Activated CD4-positive, alpha-beta T cell treated with anti-CD3 and anti-CD28 coated beads, Interleukin-2, amount 10 ng/mL, durations not matched to agents 24 days and 14 days (primary cell): ENCODE measurements around the gene SLX4IP. TPM values are rescaled to one million over a fixed set of nuclear protein-coding genes. Genes with fewer than 3 reads are reported as not detected.

Experiments used
- DNase-seq: peaks from one replicate; pipeline ENCODE4 v3.0.0; 2022
- H3K27ac Mint-ChIP-seq: one replicate; pipeline ENCODE4 v1.8.0; 2022; ENCODE audit warnings: mild to moderate bottlenecking, mixed read lengths
- H3K27me3 Mint-ChIP-seq: one replicate; pipeline ENCODE4 v1.8.0; 2022; ENCODE audit warnings: mixed read lengths
- H3K36me3 Mint-ChIP-seq: one replicate; pipeline ENCODE4 v1.8.0; 2022; ENCODE audit warnings: low read depth, mild to moderate bottlenecking, mixed read lengths
- H3K4me1 Mint-ChIP-seq: one replicate; pipeline ENCODE4 v1.8.0; 2021; ENCODE audit warnings: mixed read lengths
- H3K4me3 Mint-ChIP-seq: one replicate; pipeline ENCODE4 v1.8.0; 2022; ENCODE audit warnings: mild to moderate bottlenecking, moderate library complexity, mixed read lengths
- H3K9me3 Mint-ChIP-seq: one replicate; pipeline ENCODE4 v1.8.0; 2021; ENCODE audit warnings: mixed read lengths
- intact Hi-C: fragments of 100-400 bp; cut with micrococcal nuclease; formaldehyde crosslinking; loops from one replicate; pipeline ENCODE4 v1.15.1; 2023
- total RNA-seq: library from RNA; stranded (reverse); gene quantifications from 2 replicates; pipeline ENCODE4 v1.2.3, GENCODE V29; 2022

The SLX4IP gene
- total RNA-seq, 1 donor from 2014 or later: 6.6 TPM

GRCh38 chr20:10498200-10498599 lies 63.1 kb downstream of the SLX4IP start:
- Mint-ChIP-seq H3K27me3 (no peaks in the 10 kb centered on the region), H3K4me1 (peaks cover 36% of the 10 kb centered on the region), H3K27ac (no peak overlapping the region), H3K9me3 (no peaks in the 10 kb centered on the region), H3K36me3 (no peaks in the 10 kb centered on the region), H3K4me3 (no peak overlapping the region)
- peak; percentile 49 for DNase-seq
- intact Hi-C loops: no loop called here

- H3K27me3 Mint-ChIP-seq: no peaks in the 10 kb centered on the region
- H3K36me3 Mint-ChIP-seq: no peaks in the 10 kb centered on the region
- peak; percentile 74 for DNase-seq
- peak overlapping the region; percentile 85 for H3K27ac Mint-ChIP-seq
- peaks cover 28% of the 10 kb centered on the region for H3K4me1 Mint-ChIP-seq
- intact Hi-C loops: no loop called here
- H3K9me3 Mint-ChIP-seq: no peaks in the 10 kb centered on the region
- peak overlapping the region; percentile 86 for H3K4me3 Mint-ChIP-seq
These were observed 66.3 kb downstream of the SLX4IP start for GRCh38 chr20:10501402-10501801.

- H3K27ac Mint-ChIP-seq: peak overlapping the region; percentile 85
- DNase-seq: peak; percentile 68
- no peaks in the 10 kb centered on the region for H3K36me3 Mint-ChIP-seq
- intact Hi-C loops: no loop called here
- H3K27me3 Mint-ChIP-seq: no peaks in the 10 kb centered on the region
- H3K4me1 Mint-ChIP-seq: peaks cover 28% of the 10 kb centered on the region
- peak overlapping the region; percentile 86 for H3K4me3 Mint-ChIP-seq
- H3K9me3 Mint-ChIP-seq: no peaks in the 10 kb centered on the region
These were observed 67.0 kb downstream of the SLX4IP start for GRCh38 chr20:10502098-10502526.

- H3K27ac Mint-ChIP-seq: no peak overlapping the region
- H3K27me3 Mint-ChIP-seq: no peaks in the 10 kb centered on the region
- peaks cover 29% of the 10 kb centered on the region for H3K4me1 Mint-ChIP-seq
- no peak overlapping the region for H3K4me3 Mint-ChIP-seq
- no peak for DNase-seq
- intact Hi-C loops: no loop called here
- H3K36me3 Mint-ChIP-seq: no peaks in the 10 kb centered on the region
- H3K9me3 Mint-ChIP-seq: no peaks in the 10 kb centered on the region
These were observed 69.5 kb downstream of the SLX4IP start for GRCh38 chr20:10504608-10504993.

GRCh38 chr20:10504994-10505730 lies 70.1 kb downstream of the SLX4IP start:
- Mint-ChIP-seq H3K4me3 (no peak overlapping the region), H3K27me3 (no peaks in the 10 kb centered on the region), H3K36me3 (no peaks in the 10 kb centered on the region), H3K27ac (no peak overlapping the region), H3K4me1 (peaks cover 27% of the 10 kb centered on the region), H3K9me3 (no peaks in the 10 kb centered on the region)
- DNase-seq: no peak
- intact Hi-C loops: no loop called here

- Mint-ChIP-seq H3K4me3 (no peak overlapping the region), H3K27ac (no peak overlapping the region), H3K36me3 (no peaks in the 10 kb centered on the region), H3K27me3 (no peaks in the 10 kb centered on the region), H3K4me1 (peaks cover 25% of the 10 kb centered on the region), H3K9me3 (no peaks in the 10 kb centered on the region)
- intact Hi-C loops: no loop called here
- no peak for DNase-seq
These were observed 70.7 kb downstream of the SLX4IP start for GRCh38 chr20:10505827-10506226.

GRCh38 chr20:10507052-10507451 lies 71.9 kb downstream of the SLX4IP start:
- no peaks in the 10 kb centered on the region for H3K9me3 Mint-ChIP-seq

GRCh38 chr20:10508060-10508459 lies 73.0 kb downstream of the SLX4IP start:
- Mint-ChIP-seq H3K27me3 (no peaks in the 10 kb centered on the region), H3K9me3 (no peaks in the 10 kb centered on the region), H3K4me1 (peaks cover 18% of the 10 kb centered on the region), H3K36me3 (no peaks in the 10 kb centered on the region), H3K4me3 (no peak overlapping the region), H3K27ac (no peak overlapping the region)
- intact Hi-C loops: no loop called here
- no peak for DNase-seq

More at GRCh38 chr20:10507052-10507451, 71.9 kb downstream of the SLX4IP start:
- H3K27me3 Mint-ChIP-seq: no peaks in the 10 kb centered on the region
- DNase-seq: no peak
- H3K4me3 Mint-ChIP-seq: no peak overlapping the region
- intact Hi-C loops: no loop called here
- H3K4me1 Mint-ChIP-seq: peaks cover 25% of the 10 kb centered on the region
- no peaks in the 10 kb centered on the region for H3K36me3 Mint-ChIP-seq
- no peak overlapping the region for H3K27ac Mint-ChIP-seq

- H3K27ac Mint-ChIP-seq: peak overlapping the region; percentile 3
- intact Hi-C loops: no loop called here
These were observed 73.6 kb downstream of the SLX4IP start for GRCh38 chr20:10508468-10509251.

GRCh38 chr20:10509376-10509775 lies 74.3 kb downstream of the SLX4IP start:
- no peaks in the 10 kb centered on the region for H3K9me3 Mint-ChIP-seq
- H3K4me1 Mint-ChIP-seq: peaks cover 30% of the 10 kb centered on the region
- H3K36me3 Mint-ChIP-seq: no peaks in the 10 kb centered on the region
- no peak overlapping the region for H3K4me3 Mint-ChIP-seq
- H3K27me3 Mint-ChIP-seq: no peaks in the 10 kb centered on the region
- H3K27ac Mint-ChIP-seq: no peak overlapping the region
- intact Hi-C loops: no loop called here
- DNase-seq: no peak

More at GRCh38 chr20:10508468-10509251, 73.6 kb downstream of the SLX4IP start:
- Mint-ChIP-seq H3K36me3 (no peaks in the 10 kb centered on the region), H3K9me3 (no peaks in the 10 kb centered on the region), H3K27me3 (no peaks in the 10 kb centered on the region), H3K4me3 (no peak overlapping the region), H3K4me1 (peaks cover 23% of the 10 kb centered on the region)
- DNase-seq: peak; percentile 48

- Mint-ChIP-seq H3K27ac (no peak overlapping the region), H3K4me1 (peaks cover 34% of the 10 kb centered on the region), H3K4me3 (no peak overlapping the region), H3K27me3 (peaks cover 3% of the 10 kb centered on the region), H3K9me3 (no peaks in the 10 kb centered on the region), H3K36me3 (peaks cover 2% of the 10 kb centered on the region)
- DNase-seq: no peak
- intact Hi-C loops: loop anchor here (5.0 kb wide), 2 partner anchors 33 to 158 kb away; no protein-coding TSS in a partner anchor
These were observed 75.1 kb downstream of the SLX4IP start for GRCh38 chr20:10510216-10510615.

GRCh38 chr20:10511170-10511508 lies 76.0 kb downstream of the SLX4IP start:
- peaks cover 38% of the 10 kb centered on the region for H3K4me1 Mint-ChIP-seq
- H3K9me3 Mint-ChIP-seq: no peaks in the 10 kb centered on the region
- peak overlapping the region; percentile 50 for H3K4me3 Mint-ChIP-seq
- H3K27ac Mint-ChIP-seq: peak overlapping the region; percentile 82
- DNase-seq: no peak
- intact Hi-C loops: loop anchor here (1.0 to 5.0 kb wide), 4 partner anchors 8 to 159 kb away; partner anchors contain the start of gene MKKS
- peaks cover 3% of the 10 kb centered on the region for H3K27me3 Mint-ChIP-seq
- H3K36me3 Mint-ChIP-seq: peaks cover 2% of the 10 kb centered on the region

- Mint-ChIP-seq H3K9me3 (no peaks in the 10 kb centered on the region), H3K4me3 (peak overlapping the region; percentile 50), H3K4me1 (peaks cover 38% of the 10 kb centered on the region), H3K27me3 (peaks cover 3% of the 10 kb centered on the region), H3K27ac (peak overlapping the region; percentile 82), H3K36me3 (peaks cover 2% of the 10 kb centered on the region)
- peak; percentile 90 for DNase-seq
- intact Hi-C loops: loop anchor here (1.0 to 5.0 kb wide), 4 partner anchors 8 to 159 kb away; partner anchors contain the start of gene MKKS
These were observed 76.6 kb downstream of the SLX4IP start for GRCh38 chr20:10511509-10512251.
